GM13977 (cell line): ENCODE data around the gene PLXNB2.
"Not testable (repeated sequence)": the region's sequence is repeated elsewhere in the genome, so short reads cannot be mapped to it uniquely, and the experiment has no call there.

Source experiments
- DNase-seq: peaks from one replicate; pipeline ENCODE4 v3.0.0; 2012; ENCODE audit warnings: low spot score
- CTCF ChIP-seq: IDR thresholded peaks from 2 replicates; pipeline ENCODE4 v1.5.1; 2012; ENCODE audit warnings: mild to moderate bottlenecking, control low read depth; ENCODE audit not compliant: insufficient read depth; ENCODE audit errors: extremely low read depth, missing control alignments
- in situ Hi-C: fragments of 300-500 bp; cut with MboI; formaldehyde crosslinking; loops from one replicate; pipeline ENCODE4 v1.12.0; 2022; ENCODE audit warnings: low sequenced_read_pairs, low pct_unique_long_range_greater_than_20kb, mixed read lengths, inconsistent platforms; ENCODE audit not compliant: unreplicated experiment

Gene PLXNB2

GRCh38 chr22:50326225-50326955, 18.9 kb upstream of the PLXNB2 start:
- in situ Hi-C loops = loop anchor here (10.0 kb wide), 1 partner anchor 52 kb away; the partner anchor contains the start of gene MAPK11
- DNase-seq = no peak

GRCh38 chr22:50325444-50326224, 18.2 kb upstream of the PLXNB2 start:
- TF ChIP-seq CTCF = no peak
- in situ Hi-C loops = loop anchor here (10.0 kb wide), 1 partner anchor 51 kb away; the partner anchor contains the start of gene MAPK11
- DNase-seq = peak; percentile 23

More at GRCh38 chr22:50326225-50326955, 18.9 kb upstream of the PLXNB2 start:
- no peak for TF ChIP-seq CTCF

GRCh38 chr22:50323900-50324299, 16.5 kb upstream of the PLXNB2 start:
- TF ChIP-seq CTCF = no peak
- DNase-seq = no peak
- in situ Hi-C loops = loop anchor here (10.0 kb wide), 1 partner anchor 49 kb away; the partner anchor contains the start of gene MAPK11

GRCh38 chr22:50322382-50323104, 15.1 kb upstream of the PLXNB2 start:
- in situ Hi-C loops = loop anchor here (10.0 kb wide), 1 partner anchor 48 kb away; the partner anchor contains the start of gene MAPK11
- DNase-seq = not testable (repeated sequence)

GRCh38 chr22:50320671-50321325, 13.4 kb upstream of the PLXNB2 start:
- no peak for TF ChIP-seq CTCF
- in situ Hi-C loops = loop anchor here (10.0 kb wide), 1 partner anchor 46 kb away; the partner anchor contains the start of gene MAPK11
- DNase-seq = peak; percentile 17

GRCh38 chr22:50320116-50320515, 12.7 kb upstream of the PLXNB2 start:
- no peak for DNase-seq
- in situ Hi-C loops = loop anchor here (10.0 kb wide), 1 partner anchor 45 kb away; the partner anchor contains the start of gene MAPK11
- no peak for TF ChIP-seq CTCF
